Osteocyte (in vitro differentiated cells): ENCODE data around the gene KAZN. TPM values are rescaled to one million over a fixed set of nuclear protein-coding genes. Genes with fewer than 3 reads are reported as not detected.

Source experiments
- DNase-seq: peaks from one replicate; pipeline ENCODE4 v3.0.0; 2021; ENCODE audit warnings: mixed read lengths; ENCODE audit not compliant: unreplicated experiment; ENCODE audit errors: extremely low spot score
- H3K27ac Mint-ChIP-seq: one replicate; pipeline ENCODE4 v1.8.0; 2021; ENCODE audit warnings: mild to moderate bottlenecking, mixed read lengths; ENCODE audit not compliant: unreplicated experiment
- H3K27me3 Mint-ChIP-seq: one replicate; pipeline ENCODE4 v1.8.0; 2021; ENCODE audit warnings: mixed read lengths; ENCODE audit not compliant: unreplicated experiment
- H3K36me3 Mint-ChIP-seq: one replicate; pipeline ENCODE4 v1.8.0; 2021; ENCODE audit warnings: mixed read lengths; ENCODE audit not compliant: unreplicated experiment
- H3K4me1 Mint-ChIP-seq: one replicate; pipeline ENCODE4 v1.8.0; 2021; ENCODE audit warnings: mixed read lengths; ENCODE audit not compliant: unreplicated experiment
- H3K4me3 Mint-ChIP-seq: one replicate; pipeline ENCODE4 v1.8.0; 2021; ENCODE audit warnings: mild to moderate bottlenecking, moderate library complexity, mixed read lengths; ENCODE audit not compliant: unreplicated experiment
- H3K9me3 Mint-ChIP-seq: one replicate; pipeline ENCODE4 v1.8.0; 2021; ENCODE audit warnings: mixed read lengths; ENCODE audit not compliant: unreplicated experiment
- CTCF ChIP-seq: fragments of 200-600 bp; sonication (generic); IDR thresholded peaks from 2 replicates; pipeline ENCODE4 v1.5.0; 2021; ENCODE audit warnings: antibody characterized with exemption, mild to moderate bottlenecking, moderate library complexity
- total RNA-seq: library from RNA; stranded (reverse); gene quantifications from 2 replicates; pipeline ENCODE4 v1.2.1, GENCODE V29; 2021

Gene KAZN
- total RNA-seq, 1 donor from 2014 or later = 47.1 TPM

GRCh38 chr1:14617791-14618190 lies 19.3 kb downstream of the KAZN start:
- Mint-ChIP-seq H3K27ac (no peak overlapping the region), H3K27me3 (no peaks in the 10 kb centered on the region), H3K4me1 (no peaks in the 10 kb centered on the region), H3K36me3 (no peaks in the 10 kb centered on the region), H3K4me3 (no peak overlapping the region), H3K9me3 (peaks cover 15% of the 10 kb centered on the region)
- TF ChIP-seq CTCF = no peak
- no peak for DNase-seq

- peaks cover 18% of the 10 kb centered on the region for H3K9me3 Mint-ChIP-seq
- no peak for DNase-seq
- no peak overlapping the region for H3K4me3 Mint-ChIP-seq
- no peak for TF ChIP-seq CTCF
- H3K4me1 Mint-ChIP-seq = no peaks in the 10 kb centered on the region
- no peak overlapping the region for H3K27ac Mint-ChIP-seq
- H3K27me3 Mint-ChIP-seq = no peaks in the 10 kb centered on the region
- H3K36me3 Mint-ChIP-seq = no peaks in the 10 kb centered on the region
Observed at GRCh38 chr1:14620941-14621340, 22.5 kb downstream of the KAZN start.

- peaks cover 11% of the 10 kb centered on the region for H3K9me3 Mint-ChIP-seq
- DNase-seq = no peak
- H3K27ac Mint-ChIP-seq = no peak overlapping the region
- no peaks in the 10 kb centered on the region for H3K4me1 Mint-ChIP-seq
- no peak for TF ChIP-seq CTCF
- H3K27me3 Mint-ChIP-seq = no peaks in the 10 kb centered on the region
- no peaks in the 10 kb centered on the region for H3K36me3 Mint-ChIP-seq
- H3K4me3 Mint-ChIP-seq = no peak overlapping the region
Observed at GRCh38 chr1:14623090-14623489, 24.6 kb downstream of the KAZN start.

GRCh38 chr1:14624941-14625340 lies 26.5 kb downstream of the KAZN start:
- no peak overlapping the region for H3K27ac Mint-ChIP-seq
- TF ChIP-seq CTCF = no peak
- no peaks in the 10 kb centered on the region for H3K27me3 Mint-ChIP-seq
- no peaks in the 10 kb centered on the region for H3K4me1 Mint-ChIP-seq
- H3K9me3 Mint-ChIP-seq = peaks cover 3% of the 10 kb centered on the region
- no peak for DNase-seq
- no peak overlapping the region for H3K4me3 Mint-ChIP-seq
- no peaks in the 10 kb centered on the region for H3K36me3 Mint-ChIP-seq

- TF ChIP-seq CTCF = no peak
- Mint-ChIP-seq H3K36me3 (no peaks in the 10 kb centered on the region), H3K9me3 (peaks cover 3% of the 10 kb centered on the region), H3K4me3 (no peak overlapping the region), H3K27ac (no peak overlapping the region), H3K27me3 (no peaks in the 10 kb centered on the region), H3K4me1 (no peaks in the 10 kb centered on the region)
- DNase-seq = no peak
Observed at GRCh38 chr1:14625572-14625971, 27.1 kb downstream of the KAZN start.
